HG02642 (cell line): Measurements from ENCODE around the gene LRCH1.

Experiments used
- ATAC-seq: cut with Tn5 transposase; IDR thresholded peaks from one replicate; pipeline ENCODE4 v1.9.1; 2021; ENCODE audit warnings: mild to moderate bottlenecking; ENCODE audit not compliant: unreplicated experiment, poor library complexity

Gene LRCH1

DNA sequence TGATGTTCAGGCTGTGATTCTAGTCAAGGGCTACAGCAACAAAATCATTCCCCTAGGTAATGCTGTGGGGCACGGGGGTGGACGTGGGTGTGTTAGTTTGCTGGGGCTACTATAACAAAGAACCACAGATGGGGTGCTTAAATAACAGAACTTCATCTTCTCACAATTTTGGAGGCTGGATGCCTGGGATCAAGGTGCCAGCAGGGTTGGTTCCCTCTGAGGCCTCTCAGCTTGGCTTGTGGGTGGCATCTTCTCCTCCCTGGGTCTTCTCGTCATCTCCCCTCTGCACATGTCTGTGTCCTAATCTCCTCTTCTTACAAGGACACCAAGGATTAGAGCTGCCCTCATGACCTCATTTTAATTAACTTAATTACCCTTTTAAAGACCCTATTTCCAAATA is 129.0 kb downstream of the LRCH1 start:
- no peak for ATAC-seq

GRCh38 chr13:46682707-46683106 is 129.7 kb downstream of the LRCH1 start:
- ATAC-seq: no peak

- ATAC-seq: no peak
These were observed 130.8 kb downstream of the LRCH1 start for GRCh38 chr13:46683676-46684260.

DNA sequence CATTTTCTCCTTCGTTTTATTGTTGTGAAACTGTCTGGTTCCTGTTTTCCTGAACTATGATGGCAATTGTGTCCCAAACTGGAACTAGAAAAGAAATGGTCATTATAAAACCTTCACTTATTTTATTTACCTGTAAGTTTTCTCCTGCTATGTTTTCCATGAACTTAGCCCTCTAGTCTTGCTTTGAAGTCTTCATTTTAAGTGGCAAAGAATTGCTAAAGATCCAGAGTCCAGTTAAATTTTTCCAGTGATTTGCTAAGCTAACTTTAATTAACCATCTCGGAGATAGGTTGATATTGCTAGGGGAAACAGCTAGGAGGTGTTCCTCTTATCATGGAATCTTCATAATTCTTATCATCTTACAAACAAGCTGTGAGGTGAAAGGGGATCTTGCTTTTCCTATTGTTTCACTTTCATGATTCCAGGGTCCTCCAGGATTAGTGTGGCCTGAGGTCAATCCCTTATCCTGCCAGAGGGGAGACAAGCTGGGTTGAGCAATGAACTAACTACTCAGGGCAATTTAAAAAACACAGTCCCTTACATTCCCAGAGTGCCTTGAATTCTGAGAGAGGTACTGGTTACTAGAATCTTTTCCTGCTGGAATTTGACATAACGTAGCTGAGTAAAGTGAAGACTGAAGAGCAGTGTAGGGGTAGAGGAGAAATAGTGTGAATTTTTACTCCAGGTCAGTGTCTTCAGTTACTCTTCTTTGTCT is 131.5 kb downstream of the LRCH1 start:
- ATAC-seq: no peak

- no peak for ATAC-seq
These were observed 132.2 kb downstream of the LRCH1 start for GRCh38 chr13:46685006-46685730.

- ATAC-seq: no peak
These were observed 133.2 kb downstream of the LRCH1 start for GRCh38 chr13:46686171-46686570.

DNA sequence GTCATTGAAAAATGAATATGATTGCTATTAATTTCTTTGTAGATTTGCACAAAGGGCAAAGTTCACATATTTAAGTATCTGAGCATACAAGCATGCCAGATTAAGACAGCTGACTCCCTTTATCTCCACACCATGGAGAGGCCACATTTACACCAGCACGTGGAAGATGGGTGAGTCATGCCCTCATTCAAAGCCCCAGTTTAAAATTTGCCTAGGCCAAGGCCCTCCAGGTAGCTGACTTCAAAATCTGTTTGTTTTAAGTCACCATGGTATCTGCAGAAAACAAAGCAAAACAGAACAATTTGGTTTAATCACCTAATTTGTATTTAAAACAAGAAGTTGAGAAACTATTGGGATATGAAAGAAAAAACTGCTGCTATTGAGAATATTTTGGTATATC is 134.8 kb downstream of the LRCH1 start:
- ATAC-seq: no peak

GRCh38 chr13:46688306-46688705 is 135.3 kb downstream of the LRCH1 start:
- ATAC-seq: no peak

DNA sequence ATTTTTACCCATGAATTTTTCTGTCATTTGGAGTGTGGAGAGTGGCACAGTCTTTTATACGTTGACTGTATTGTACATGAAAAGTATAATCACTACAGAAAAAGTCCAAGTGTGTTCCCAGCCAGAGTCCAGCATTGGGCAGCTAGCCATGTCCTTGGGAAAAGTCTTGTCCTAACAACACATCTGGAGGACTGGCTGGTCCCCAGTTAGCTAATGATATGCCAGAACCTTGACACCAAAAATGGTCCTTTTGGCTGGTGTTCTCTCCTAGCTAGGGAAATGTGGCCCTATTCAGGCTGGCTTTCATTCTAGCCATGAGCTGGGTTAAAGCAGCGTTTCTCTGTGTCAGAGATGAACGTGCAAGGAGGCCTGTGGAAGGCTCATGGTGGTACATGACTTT is 145.0 kb downstream of the LRCH1 start:
- ATAC-seq: no peak

DNA sequence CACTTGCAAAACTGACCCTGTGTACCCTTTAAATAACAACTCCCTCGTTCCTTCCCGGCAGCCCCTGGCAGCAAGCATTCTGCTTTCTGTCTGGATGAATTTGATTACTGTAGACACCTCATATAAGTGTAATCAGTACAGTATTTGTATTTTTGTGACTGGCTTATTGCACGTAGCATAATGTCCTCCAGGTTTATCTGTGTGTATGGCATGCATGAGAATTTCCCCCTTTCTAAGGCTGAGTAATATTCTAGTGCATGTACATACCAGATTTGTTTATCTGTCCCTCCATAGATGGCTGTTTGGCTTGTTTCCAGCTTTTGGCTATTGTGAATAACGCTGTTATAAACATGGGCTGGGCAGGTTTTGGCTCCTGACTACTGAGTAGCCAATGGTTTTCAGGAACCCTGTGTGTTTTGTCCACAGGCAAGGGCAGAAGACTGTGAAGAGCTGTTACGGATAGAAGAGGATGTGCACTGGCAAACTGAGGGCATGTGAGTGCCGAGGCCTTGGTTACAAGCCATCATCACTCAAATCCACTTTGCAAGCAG is 146.0 kb downstream of the LRCH1 start:
- ATAC-seq: no peak

DNA sequence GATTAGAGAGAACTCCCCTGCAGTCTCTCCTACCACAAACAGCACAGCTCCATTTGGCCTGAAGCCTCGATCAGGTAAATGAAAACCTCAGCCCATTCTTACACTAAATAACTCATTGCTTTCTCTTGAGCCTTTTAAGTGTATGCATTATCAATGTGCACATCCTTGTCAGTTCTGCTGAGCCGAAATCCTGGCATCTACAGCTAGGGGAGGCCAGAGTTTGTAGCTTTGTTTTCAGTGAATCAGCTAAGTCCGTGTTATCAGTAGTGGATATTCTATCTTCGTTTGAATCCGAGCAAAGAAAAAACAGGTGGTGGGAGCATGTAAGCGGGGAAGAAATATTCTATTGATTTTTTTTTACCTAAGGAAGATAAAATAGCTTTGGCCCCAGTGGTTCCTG is 159.6 kb downstream of the LRCH1 start:
- no peak for ATAC-seq

DNA sequence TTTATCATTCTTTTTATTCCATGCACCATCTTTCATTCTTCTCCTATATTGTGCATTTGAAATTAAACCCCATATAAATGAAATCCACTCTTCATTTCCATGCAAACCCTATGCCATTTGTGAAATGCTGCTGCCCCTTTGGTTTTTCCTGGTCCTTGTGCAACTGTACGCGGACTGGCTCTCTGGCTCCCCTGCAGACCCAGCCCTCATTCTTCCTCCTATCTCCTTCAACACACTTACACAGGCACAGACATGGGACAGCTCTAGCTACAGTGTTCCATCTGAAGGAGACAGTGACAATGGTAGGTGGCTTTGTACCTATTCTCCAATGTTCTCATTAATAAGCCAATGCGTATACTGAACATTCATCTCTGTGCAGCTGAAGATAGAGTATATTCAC is 162.4 kb downstream of the LRCH1 start:
- ATAC-seq: no peak

DNA sequence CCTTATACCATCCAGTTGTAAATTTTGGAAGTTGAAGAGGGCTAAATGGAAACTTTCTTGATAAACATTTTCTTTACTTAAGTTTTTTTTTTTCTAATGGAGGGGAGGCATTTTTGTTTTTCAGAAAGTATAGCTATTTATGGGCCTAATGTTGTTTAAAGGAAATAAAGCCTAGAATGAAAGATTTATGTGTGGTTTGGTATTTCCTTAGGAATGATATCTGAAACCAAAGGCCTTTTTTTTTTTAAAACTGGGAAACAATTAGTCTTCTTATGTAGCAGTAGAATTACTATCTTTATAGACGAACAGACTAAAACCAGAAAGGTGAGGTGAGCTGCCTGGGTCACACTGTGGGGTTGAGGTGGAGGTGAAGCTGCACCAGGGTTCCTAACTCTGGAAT is 163.9 kb downstream of the LRCH1 start:
- ATAC-seq: no peak

GRCh38 chr13:46717275-46717674 is 164.3 kb downstream of the LRCH1 start:
- ATAC-seq: no peak

GRCh38 chr13:46717856-46718255 is 164.9 kb downstream of the LRCH1 start:
- ATAC-seq: no peak

- peak; percentile 80 for ATAC-seq
These were observed 167.2 kb downstream of the LRCH1 start for GRCh38 chr13:46720189-46720588.

GRCh38 chr13:46721054-46721453 is 168.1 kb downstream of the LRCH1 start:
- no peak for ATAC-seq

- ATAC-seq: no peak
These were observed 173.4 kb downstream of the LRCH1 start for GRCh38 chr13:46726347-46726746.

DNA sequence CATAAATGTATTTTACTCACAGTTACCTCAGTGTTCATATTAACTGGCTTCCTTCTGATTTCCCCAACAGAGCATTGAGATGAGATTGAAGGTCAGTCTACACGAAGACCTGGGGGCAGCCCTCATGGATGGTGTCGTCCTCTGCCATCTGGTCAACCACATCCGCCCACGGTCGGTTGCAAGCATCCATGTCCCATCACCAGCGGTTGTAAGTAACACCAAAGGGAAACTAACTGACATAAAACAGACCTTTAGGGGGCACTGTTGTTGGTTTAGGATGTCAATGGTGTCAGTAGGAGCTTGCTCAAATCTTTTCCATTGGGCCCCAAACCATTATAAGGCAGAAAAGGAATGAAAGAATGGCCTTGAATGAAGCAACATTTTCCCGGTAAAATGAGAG is 175.8 kb downstream of the LRCH1 start:
- ATAC-seq: no peak

DNA sequence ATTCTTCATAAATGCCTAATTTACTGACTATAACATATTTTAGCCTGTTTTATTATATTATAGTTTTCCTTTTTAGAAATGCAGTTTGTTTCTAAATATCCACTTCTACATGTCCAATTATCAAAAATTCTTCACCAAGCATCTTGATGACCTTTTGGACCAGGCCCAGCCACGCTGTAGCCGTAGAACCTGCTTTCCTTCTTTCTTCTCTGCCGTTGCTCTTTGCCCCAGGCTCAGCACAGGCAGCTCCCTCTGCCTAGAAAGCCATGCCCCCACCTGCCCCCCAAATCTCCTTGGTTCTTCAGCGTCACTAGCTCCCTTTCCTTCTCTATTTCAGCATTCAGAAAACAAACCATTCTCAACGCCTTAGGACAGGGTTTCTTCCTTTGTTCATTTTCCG is 178.6 kb downstream of the LRCH1 start:
- ATAC-seq: no peak

DNA sequence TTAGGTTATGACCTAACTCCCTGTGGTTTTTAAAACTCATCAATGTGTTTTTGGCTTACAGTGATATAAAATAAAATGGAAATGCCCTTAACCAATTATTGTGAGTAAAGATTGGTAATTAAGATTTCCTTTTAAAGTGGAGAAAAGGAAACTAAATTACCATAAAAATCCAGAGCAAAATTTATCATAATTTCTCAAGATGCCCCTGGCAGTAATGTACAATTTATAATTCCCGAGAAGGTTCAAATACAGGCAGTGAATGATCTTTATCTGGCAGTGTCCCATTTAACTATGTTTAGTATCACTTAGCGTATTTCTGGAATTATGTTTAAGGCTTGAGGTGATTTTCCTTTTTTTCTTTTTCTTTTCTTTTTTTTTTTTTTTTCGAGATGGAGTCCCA is 182.5 kb downstream of the LRCH1 start:
- no peak for ATAC-seq
